HCT116 (cell line): ENCODE measurements around the gene DPYSL4.

Experiments used
- EZH2 ChIP-seq: fragments of 200-600 bp; sonication (generic); IDR thresholded peaks from 2 replicates; pipeline ENCODE4 v1.6.1; 2017; ENCODE audit warnings: antibody characterized with exemption, mixed run types
- EZH2phosphoT487 ChIP-seq: fragments of 200-600 bp; IDR thresholded peaks from 2 replicates; pipeline ENCODE4 v1.6.1; 2018; ENCODE audit warnings: antibody characterized with exemption, borderline replicate concordance
- FOSL1 ChIP-seq: IDR thresholded peaks from 2 replicates; pipeline ENCODE4 v1.6.1; 2012; ENCODE audit warnings: low read depth
- JUND ChIP-seq: IDR thresholded peaks from 2 replicates; pipeline ENCODE4 v1.6.1; 2012
- POLR2A ChIP-seq: IDR thresholded peaks from 2 replicates; pipeline ENCODE4 v1.7.0; 2011; ENCODE audit warnings: borderline replicate concordance; ENCODE audit not compliant: insufficient read depth, insufficient read length; ENCODE audit errors: extremely low read depth
- POLR2AphosphoS5 ChIP-seq: IDR thresholded peaks from 2 replicates; pipeline ENCODE4 v1.6.1; 2011; ENCODE audit warnings: mild to moderate bottlenecking, low read depth, low read length, moderate library complexity
- SP1 ChIP-seq: IDR thresholded peaks from 2 replicates; pipeline ENCODE4 v1.6.1; 2012; ENCODE audit warnings: low read depth
- SRF ChIP-seq: IDR thresholded peaks from 2 replicates; pipeline ENCODE4 v1.6.1; 2012; ENCODE audit warnings: low read depth
- YY1 ChIP-seq: IDR thresholded peaks from 2 replicates; pipeline ENCODE4 v1.6.1; 2011; ENCODE audit warnings: low read length, low read depth, moderate library complexity, mild to moderate bottlenecking; ENCODE audit not compliant: insufficient replicate concordance; ENCODE audit errors: extremely low read depth
- ZFX ChIP-seq: fragments of 450-650 bp; IDR thresholded peaks from 2 replicates; pipeline ENCODE4 v1.6.1; 2017
- TF ChIP-seq, protein P1 (sequence below), 3 experiments: fragments of 200-600 bp in 1 of 3; sonication (generic) in 1 of 3; IDR thresholded peaks in 2 of 3; conservative IDR thresholded peaks in 1 of 3; 2 replicates each; pipeline ENCODE4 v1.5.1; 2012 to 2017; ENCODE audit warnings: low read depth in 2 of 3, low read length in 2 of 3, antibody characterized with exemption in 1 of 3, borderline replicate concordance in 1 of 3, control low read depth in 1 of 3, mild to moderate bottlenecking in 1 of 3, mixed read lengths in 1 of 3, mixed run types in 1 of 3, moderate library complexity in 1 of 3; ENCODE audit not compliant: insufficient read depth in 1 of 3

DNA sequence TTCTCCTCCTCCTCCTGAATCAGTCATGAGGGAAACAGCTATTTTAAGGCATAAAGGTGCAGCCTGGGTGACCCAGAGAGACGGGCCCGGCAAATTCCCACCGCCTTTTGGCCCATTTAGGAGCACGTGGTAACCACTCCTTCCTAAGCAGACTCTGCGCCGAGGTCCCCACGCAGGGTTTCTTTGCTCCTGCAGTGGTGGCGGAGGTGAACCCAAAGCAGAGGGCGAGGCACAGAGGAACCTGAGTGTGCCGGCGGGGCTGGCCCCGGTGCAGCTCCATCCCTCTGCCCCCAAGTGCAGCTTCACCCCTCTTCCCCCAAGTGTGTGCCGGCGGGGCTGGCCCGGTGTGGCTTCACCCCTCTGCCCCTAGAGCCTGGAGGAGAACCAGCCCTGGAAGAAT, 50.6 kb downstream of the DPYSL4 start:
- TF ChIP-seq POLR2A (no peak), EZH2phosphoT487 (no peak), JUND (no peak), EZH2 (no peak), YY1 (no peak), SP1 (no peak), ZFX (no peak), SRF (no peak), FOSL1 (no peak), POLR2AphosphoS5 (no peak)
- TF ChIP-seq, protein P1, sequence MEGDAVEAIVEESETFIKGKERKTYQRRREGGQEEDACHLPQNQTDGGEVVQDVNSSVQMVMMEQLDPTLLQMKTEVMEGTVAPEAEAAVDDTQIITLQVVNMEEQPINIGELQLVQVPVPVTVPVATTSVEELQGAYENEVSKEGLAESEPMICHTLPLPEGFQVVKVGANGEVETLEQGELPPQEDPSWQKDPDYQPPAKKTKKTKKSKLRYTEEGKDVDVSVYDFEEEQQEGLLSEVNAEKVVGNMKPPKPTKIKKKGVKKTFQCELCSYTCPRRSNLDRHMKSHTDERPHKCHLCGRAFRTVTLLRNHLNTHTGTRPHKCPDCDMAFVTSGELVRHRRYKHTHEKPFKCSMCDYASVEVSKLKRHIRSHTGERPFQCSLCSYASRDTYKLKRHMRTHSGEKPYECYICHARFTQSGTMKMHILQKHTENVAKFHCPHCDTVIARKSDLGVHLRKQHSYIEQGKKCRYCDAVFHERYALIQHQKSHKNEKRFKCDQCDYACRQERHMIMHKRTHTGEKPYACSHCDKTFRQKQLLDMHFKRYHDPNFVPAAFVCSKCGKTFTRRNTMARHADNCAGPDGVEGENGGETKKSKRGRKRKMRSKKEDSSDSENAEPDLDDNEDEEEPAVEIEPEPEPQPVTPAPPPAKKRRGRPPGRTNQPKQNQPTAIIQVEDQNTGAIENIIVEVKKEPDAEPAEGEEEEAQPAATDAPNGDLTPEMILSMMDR (IDR thresholded peaks at IDR 0.05 in 2 of 3, conservative IDR thresholded peaks at IDR 0.05 in 1 of 3; ENCODE audit: borderline replicate concordance in 1 of 3, insufficient read depth in 1 of 3, low read depth in 2 of 3, low read length in 2 of 3): no peak
